SK-N-SH treated with all-trans-retinoic acid at 6 μM for 48 hours (cell line): ENCODE data around the gene PHACTR3.

Experiments used
- ARNTL ChIP-seq: fragments of 450-650 bp; formaldehyde crosslinking; IDR thresholded peaks from 2 replicates; pipeline ENCODE4 v1.5.0; 2020; ENCODE audit warnings: low read depth, mild to moderate bottlenecking, moderate library complexity, borderline replicate concordance
- SNAI2 ChIP-seq: fragments of 250-450 bp; sonication (Bioruptor Pico); IDR thresholded peaks from 2 replicates; pipeline ENCODE4 v1.5.0; 2020; ENCODE audit warnings: mild to moderate bottlenecking, moderate library complexity
- TF ChIP-seq, protein P1 (sequence below): fragments of 250-450 bp; sonication (Bioruptor Pico); IDR thresholded peaks from 2 replicates; pipeline ENCODE4 v1.8.0; 2021; ENCODE audit warnings: low read depth, mild to moderate bottlenecking, moderate library complexity, borderline replicate concordance

DNA sequence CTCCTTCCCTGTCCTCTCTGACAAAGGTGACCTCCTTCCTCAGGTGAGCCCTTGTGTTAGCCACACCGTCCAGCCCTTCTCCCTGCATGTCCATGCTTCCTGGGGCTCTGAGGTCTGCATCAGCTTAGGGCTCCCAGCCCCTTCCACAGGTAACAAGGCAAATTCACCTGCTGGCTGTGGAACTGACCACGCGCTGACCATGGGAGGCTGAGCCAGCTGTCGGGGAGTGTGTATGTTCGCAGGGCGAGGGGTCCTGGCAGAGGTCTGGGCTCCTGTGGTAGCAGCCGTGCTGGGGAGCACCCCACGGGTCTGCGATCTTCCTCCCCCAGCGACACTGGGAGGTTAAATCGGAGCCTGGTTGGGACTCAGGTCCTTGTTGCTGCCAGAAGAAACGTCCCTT, 136.7 kb downstream of the PHACTR3 start:
- TF ChIP-seq SNAI2 (CRISPR knock-in tag) (no peak), ARNTL (CRISPR knock-in tag) (no peak)
- TF ChIP-seq, protein P1, sequence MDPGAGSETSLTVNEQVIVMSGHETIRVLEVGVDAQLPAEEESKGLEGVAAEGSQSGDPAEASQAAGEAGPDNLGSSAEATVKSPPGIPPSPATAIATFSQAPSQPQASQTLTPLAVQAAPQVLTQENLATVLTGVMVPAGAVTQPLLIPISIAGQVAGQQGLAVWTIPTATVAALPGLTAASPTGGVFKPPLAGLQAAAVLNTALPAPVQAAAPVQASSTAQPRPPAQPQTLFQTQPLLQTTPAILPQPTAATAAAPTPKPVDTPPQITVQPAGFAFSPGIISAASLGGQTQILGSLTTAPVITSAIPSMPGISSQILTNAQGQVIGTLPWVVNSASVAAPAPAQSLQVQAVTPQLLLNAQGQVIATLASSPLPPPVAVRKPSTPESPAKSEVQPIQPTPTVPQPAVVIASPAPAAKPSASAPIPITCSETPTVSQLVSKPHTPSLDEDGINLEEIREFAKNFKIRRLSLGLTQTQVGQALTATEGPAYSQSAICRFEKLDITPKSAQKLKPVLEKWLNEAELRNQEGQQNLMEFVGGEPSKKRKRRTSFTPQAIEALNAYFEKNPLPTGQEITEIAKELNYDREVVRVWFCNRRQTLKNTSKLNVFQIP (CRISPR knock-in tag), result no peak
